GM12875 (cell line): ENCODE measurements around the gene ARMH2.
"Not testable (repeated sequence)": the region's sequence is repeated elsewhere in the genome, so short reads cannot be mapped to it uniquely, and the experiment has no call there.

ENCODE experiments used
- H3K4me3 ChIP-seq: one replicate; pipeline ENCODE4 v1.5.1; 2011; ENCODE audit warnings: low read depth, low read length, control low read depth
- TF ChIP-seq, protein P1 (sequence below): IDR thresholded peaks from 2 replicates; pipeline ENCODE4 v1.5.1; 2011; ENCODE audit warnings: low read depth, mild to moderate bottlenecking, control low read depth, inconsistent platforms, low read length, moderate library complexity, borderline replicate concordance; ENCODE audit not compliant: insufficient read depth

The ARMH2 gene

DNA sequence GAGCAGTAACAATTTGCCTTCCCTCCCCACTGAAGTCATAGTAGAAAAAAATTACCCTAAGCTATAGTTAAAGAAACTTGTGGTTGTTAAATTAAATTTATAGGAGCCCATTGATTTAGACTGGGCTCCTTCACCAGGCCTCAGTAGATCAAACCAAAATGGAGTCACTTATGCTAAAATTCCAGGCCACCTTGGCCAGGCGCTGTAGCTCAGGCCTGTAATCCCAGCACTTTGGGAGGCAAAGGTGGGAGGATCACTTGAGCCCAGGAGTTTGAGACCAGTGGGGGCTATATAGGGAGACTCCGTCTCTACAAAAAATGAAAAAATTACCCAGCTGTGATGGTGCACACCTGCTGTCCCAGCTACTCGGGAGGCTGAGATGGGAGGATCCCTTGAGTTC is 39.0 kb downstream of the ARMH2 start:
- no peak overlapping the region for H3K4me3 ChIP-seq
- TF ChIP-seq, protein P1, sequence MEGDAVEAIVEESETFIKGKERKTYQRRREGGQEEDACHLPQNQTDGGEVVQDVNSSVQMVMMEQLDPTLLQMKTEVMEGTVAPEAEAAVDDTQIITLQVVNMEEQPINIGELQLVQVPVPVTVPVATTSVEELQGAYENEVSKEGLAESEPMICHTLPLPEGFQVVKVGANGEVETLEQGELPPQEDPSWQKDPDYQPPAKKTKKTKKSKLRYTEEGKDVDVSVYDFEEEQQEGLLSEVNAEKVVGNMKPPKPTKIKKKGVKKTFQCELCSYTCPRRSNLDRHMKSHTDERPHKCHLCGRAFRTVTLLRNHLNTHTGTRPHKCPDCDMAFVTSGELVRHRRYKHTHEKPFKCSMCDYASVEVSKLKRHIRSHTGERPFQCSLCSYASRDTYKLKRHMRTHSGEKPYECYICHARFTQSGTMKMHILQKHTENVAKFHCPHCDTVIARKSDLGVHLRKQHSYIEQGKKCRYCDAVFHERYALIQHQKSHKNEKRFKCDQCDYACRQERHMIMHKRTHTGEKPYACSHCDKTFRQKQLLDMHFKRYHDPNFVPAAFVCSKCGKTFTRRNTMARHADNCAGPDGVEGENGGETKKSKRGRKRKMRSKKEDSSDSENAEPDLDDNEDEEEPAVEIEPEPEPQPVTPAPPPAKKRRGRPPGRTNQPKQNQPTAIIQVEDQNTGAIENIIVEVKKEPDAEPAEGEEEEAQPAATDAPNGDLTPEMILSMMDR, result no peak

DNA sequence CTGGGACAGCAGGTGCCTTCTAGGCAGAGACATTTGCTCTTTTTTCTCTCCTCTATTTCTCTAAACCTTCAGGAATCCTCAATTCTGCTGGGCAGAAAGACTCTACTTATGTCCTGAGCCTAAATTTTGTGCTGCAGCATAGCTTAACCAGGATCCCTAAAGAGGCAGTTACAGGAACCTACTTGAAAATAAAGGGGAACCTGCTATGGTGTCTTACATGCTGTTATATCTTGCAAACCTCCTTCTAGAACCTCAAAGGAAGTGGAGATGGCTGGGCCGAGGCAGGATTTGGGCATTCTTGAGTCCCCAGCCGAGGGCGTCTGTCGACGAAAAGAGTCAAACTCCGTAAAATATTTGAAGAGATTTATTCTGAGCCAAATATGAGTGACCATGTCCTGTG is 41.1 kb downstream of the ARMH2 start:
- TF ChIP-seq, protein P1, result no peak
- no peak overlapping the region for H3K4me3 ChIP-seq

DNA sequence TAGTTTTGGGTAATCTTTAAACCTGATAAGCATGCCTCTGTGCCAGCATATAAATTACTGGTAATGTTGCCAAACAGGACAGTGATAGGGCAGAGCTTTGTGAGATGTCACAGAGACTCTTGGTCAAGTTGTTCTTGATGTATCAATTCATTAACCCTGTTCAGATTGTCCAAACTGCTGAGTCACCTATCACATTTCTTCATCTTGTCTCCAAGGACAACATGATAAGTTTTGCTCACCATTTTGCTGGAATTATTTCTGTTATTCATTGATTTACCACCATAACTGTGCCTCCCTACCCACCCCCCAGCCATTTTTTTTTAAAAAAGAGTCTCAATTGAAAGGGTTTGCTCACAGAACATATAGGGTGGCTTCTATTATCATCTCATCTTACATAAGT is 43.4 kb downstream of the ARMH2 start:
- TF ChIP-seq, protein P1, result no peak
- no peak overlapping the region for H3K4me3 ChIP-seq

DNA sequence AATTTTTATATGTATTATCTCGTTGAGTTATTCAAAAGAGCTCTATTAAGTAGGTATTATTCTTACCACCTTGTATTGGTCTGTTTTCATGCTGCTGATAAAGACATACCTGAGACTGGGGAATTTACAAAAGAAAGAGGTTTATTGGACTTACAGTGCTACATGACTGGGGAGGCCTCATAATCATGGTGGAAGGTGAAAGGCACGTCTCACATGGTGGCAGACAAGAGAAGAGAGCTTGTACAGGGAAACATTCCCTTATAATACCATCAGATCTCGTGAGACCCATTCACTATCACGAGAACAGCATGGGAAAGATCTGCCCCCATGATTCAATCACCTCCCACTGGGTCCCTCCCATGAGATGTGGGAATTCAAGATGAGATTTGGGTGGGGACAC is 44.3 kb downstream of the ARMH2 start:
- H3K4me3 ChIP-seq, result not testable (repeated sequence)

DNA sequence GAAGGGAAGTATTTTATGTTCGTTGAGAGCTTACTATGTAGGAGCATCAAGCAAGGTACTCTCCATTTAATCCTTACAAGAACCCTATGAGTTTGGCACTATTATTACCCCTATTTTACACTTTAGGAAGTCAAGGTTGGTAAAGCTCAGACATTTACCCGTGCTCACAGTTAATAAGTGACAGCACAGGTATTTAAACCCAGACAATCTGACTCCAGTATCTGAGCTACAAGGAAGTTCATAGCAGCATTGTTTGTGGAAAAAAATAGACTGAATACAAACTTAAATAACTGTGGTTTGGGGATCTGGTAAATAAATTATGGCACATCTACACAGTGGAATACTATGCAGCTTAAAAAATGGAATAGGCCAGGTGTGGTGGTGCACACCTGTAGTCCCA is 45.2 kb downstream of the ARMH2 start:
- H3K4me3 ChIP-seq, result no peak overlapping the region
- TF ChIP-seq, protein P1, result no peak

DNA sequence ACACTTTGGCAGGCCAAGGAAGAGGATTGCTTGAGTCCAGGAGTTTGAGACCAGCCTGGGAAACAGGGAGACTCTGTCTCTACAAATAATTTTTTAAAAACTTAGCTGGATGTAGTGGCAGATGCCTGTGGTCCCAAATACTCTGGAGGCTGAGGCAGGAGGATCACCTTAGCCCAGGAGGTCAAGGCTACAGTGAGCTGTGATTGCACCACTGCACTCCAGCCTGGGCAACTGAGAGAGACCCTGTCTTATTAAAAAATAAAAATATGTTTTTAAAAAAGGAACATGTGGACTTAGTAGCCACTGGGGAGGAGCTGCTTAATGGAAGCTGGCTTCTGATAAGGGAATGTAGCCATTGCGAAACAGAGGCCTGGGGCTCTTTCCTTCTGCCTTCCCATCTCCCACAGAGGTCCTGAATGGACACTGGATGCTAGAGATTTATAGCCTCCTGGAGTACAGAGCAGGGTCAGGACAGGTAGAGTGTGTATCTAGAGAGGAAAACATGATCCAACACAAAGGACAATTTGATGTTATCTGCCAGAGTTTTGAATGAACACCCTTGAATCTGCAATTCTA is 45.7 kb downstream of the ARMH2 start:
- TF ChIP-seq, protein P1, result no peak
- H3K4me3 ChIP-seq, result no peak overlapping the region

DNA sequence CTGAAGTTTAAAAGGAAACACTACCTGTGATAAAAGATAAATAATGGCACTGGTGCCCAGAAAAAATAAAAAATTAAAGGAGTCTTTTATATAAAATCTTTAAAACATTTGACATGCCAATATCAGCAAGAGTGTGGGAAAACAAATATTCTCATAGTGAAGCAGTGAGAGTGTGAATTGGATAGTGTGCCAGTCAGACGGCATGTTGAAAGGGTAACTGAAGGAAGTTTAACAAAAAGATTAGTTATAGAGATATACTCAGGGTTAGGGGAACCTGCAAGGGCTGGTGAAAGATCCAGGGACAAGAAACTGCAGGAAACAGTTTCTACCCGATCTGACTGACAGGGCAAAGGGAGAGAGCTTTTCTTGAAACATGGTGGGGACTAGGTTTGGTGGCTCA is 46.2 kb downstream of the ARMH2 start:
- H3K4me3 ChIP-seq, result no peak overlapping the region
- TF ChIP-seq, protein P1, result no peak

DNA sequence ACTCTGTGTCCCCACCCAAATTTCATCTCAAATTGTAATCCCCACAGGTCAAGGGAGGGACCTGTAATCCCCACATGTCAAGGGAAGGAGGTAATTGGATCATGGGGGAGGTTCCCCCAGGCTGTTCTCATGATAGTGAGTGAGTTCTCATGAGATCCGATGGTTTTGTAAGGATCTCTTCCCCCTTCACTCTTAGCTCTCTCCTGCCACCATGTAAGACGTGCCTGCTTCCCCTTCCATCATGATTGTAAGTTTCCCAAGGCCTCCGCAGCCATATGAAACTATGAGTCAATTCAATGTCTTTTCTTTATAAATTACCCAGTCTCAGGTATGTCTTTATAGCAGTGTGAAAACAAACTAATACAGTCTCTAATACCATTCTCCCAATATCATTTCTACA is 47.8 kb downstream of the ARMH2 start:
- not testable (repeated sequence) for H3K4me3 ChIP-seq
